NCI-H2196 (cell line): ENCODE results near the gene LMAN2.

Source experiments
- DNase-seq: peaks from one replicate; lab custom pipeline; 2025; ENCODE audit not compliant: unreplicated experiment; lab: John Stamatoyannopoulos, UW

LMAN2 gene

DNA sequence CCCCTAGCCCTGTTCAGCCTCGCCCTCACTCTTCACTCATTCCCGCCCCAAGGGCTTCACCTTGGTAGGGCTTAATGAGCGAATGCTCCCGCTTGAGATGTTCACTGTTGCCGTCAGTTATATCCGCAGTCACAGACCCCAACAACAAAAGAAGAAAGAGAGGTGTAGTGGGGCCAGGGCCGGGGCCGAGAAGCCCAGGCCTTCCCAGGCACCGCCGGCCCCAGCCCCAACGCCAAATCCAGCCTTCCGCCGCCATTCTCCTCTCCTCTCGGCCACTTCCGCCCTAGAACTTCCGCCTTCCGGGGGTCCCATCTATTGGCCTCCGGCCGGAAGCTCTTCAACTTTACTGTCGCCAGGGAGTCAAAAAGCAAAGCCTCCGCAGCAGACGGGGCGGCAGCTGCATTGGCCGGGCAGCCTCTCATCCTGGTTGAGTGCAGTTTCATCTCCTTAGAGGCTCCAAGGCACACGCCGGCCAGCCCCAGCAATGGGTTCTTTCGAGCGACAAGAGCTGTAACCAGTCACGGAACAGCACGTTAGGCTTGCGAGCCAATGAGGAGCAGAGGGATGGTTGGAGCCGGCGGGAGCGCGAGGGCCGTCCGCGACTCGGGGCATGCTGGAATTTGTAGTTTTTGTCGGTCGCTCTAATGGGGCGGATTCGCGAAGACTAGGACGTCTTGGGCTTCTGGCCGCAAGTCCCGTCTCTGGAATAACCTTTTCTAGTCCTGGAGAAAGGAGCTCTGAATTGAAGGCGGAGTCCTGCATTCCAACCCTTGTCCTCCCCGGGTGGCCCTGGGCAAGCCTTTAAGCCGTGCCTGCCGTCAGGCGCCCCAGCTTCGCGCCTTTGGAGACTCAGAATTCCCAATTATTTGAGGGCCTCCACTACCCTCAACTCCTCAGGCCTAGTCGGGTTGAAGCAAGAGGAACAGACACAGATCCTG, at the start of gene LMAN2:
TSS of gene LMAN2 (minus strand) at position 277 of the 938 bp plus-strand sequence. CDS start at position 256, 21 bp downstream.
- peak; percentile 95 for DNase-seq

GRCh38 chr5:177399997-177400868, 48.8 kb upstream of the LMAN2 start, which contains the start of gene PFN3:
PFN3 (minus strand) TSS chr5:177400661; CDS start chr5:177400576, 85 bp downstream.
- DNase-seq: no peak

DNA sequence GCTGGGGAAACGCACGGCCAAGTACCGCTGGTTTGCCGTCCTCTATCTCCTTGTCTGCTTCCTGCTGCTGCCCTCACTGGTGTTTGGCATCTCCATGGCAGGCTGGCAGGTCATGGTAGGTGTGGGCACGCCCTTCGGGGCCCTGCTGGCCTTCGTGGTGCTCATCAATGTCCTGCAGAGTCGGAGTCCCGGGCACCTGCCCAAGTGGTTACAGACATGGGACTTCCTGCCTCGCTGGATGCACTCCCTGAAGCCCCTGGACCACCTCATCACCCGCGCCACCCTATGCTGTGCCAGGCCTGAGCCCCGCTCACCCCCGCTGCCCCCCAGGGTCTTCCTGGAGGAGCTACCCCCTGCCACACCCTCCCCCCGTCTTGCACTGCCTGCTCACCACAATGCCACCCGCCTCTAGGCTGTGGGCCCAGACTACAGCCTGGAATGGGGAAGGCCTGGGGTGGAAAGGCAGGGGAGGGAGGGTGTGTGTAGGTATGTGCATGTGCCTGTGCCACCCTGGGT, 46.5 kb upstream of the LMAN2 start:
- no peak for DNase-seq

- no peak for DNase-seq
Observed at GRCh38 chr5:177396807-177397206, 45.3 kb upstream of the LMAN2 start.

DNA sequence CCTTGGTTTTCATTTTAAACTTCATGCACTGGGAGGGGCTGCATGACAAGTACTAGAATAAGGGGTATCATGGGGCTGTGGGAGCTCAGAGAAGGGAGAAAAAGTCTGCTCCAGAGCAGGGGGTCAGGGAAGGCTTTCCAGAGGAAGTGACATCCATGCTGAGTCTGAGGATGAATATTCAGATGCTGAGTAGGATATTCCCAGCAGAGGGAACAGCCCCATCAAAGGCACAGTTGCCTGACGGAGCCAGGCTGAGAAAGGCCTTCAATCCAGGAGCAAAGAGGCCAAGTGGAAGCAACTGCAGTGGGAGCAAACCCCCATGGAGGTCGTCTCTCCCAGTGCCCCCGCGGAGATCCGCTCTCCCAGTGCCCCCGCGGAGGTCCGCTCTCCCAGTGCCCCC, 44.6 kb upstream of the LMAN2 start:
- no peak for DNase-seq

DNA sequence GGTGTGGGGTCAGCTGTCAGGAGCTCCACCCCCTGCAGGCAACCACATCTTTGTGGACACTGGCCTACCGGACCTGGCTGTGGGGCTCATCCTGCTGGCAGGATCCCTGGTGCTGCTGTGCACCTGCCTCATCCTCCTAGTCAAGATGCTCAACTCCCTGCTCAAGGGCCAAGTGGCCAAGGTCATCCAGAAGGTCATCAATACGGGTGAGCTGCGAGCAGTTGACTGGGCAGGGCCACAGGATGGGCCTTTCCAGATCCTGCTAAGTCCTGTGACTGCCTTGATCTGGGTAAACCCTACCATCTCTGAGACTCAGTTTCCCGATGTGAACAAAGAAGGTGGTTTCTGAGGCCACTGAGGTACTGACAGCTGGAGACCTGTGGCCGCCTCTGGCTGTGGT, 42.5 kb upstream of the LMAN2 start:
- DNase-seq: no peak

DNA sequence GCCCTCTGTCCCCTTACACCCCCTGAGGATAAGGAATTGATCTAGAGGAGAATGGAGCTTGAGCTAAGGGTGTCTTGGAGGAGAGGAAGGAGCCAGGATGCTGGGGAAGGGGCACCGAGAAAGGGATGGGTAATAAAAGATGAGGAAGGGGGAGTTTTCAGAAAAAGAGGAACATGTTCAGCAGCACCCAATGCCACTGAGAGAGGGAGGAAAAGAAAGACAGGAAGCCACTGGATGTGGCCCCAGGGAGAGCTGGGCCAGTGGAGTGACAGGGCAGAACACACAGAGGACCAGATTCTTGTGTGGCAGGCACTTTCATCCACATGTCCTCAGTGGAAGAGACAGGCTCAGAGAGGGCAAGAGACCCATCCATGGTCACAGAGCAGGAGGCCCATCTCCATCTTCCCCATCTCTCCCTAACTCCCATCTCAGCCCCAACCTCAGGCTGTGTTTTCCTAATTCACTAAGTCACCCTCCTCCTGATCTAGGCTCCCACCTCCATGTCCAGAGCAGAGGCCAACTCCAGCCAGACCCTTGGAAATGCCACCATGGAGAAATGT, 41.8 kb upstream of the LMAN2 start:
- DNase-seq: no peak

- no peak for DNase-seq
Observed at GRCh38 chr5:177392765-177393164, 41.3 kb upstream of the LMAN2 start.

DNA sequence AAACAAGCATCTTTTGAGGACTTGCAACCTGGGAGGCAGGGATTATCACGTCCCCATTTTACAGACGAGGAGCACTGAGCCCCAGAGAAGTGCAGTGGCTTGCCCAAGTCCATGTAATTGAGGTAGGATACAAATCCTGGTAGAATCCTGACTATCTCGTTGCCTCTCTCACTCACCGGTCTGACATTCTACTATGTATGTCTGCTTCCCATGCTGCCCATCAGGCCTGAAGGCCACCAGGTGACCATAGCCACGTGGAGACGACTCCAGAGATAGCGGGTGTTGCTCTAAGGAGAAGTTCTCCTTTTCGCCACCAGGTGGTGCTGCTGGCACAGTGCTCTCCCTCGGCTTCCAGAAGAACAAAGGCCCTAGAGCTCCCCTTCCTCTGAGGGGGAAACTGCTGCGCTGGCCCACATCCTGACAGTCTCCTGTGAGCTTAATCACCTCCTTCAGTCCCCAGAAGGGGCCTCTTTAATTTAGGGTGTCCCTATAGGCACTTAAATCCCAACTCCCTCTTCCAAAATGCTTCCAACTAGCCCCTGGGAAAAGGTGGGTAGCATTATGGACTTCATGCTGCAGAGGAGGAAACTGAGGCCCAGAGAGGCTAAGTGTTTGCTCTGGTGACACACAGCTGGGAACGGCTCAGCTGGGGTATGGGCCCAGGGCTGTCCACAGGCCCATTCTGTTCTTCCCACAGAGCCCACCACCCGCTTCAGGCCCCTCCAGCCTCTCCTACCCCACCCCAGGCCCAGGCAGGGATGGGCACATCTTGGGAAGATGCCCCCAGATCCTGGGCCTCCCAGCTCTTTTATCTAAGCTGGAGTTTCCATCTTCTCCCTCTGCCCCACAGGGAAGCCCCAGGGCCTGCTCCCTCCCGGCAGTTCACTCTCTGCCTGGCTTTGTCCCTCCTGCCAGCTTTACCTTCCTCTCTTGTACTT, 39.2 kb upstream of the LMAN2 start:
- peak; percentile 90 for DNase-seq

GRCh38 chr5:177389241-177390169, 38.0 kb upstream of the LMAN2 start:
- no peak for DNase-seq

GRCh38 chr5:177388521-177389052, 37.1 kb upstream of the LMAN2 start:
- no peak for DNase-seq

GRCh38 chr5:177387405-177387804, 35.9 kb upstream of the LMAN2 start:
- no peak for DNase-seq

DNA sequence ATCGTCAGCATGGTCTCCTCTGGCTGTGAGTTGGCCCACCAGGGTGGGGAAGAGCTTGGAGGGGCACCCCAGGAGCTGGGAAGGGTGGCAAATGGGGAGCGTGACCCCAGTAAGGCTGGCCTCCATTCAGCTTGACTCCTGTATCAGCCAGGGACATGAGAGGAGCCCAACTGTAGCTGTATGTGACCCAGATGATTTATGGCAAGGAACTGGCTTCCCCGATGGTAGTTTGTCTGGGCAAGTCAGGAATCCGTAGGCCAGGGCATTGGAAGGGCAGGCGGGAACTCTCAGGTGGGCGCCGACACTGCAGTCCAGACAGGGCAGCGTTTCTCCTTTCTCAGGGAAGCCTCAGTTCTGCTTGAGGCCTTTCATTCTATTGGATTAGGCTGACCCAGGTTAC, 35.1 kb upstream of the LMAN2 start:
- no peak for DNase-seq

- no peak for DNase-seq
Observed at GRCh38 chr5:177385720-177386119, 34.3 kb upstream of the LMAN2 start.

DNA sequence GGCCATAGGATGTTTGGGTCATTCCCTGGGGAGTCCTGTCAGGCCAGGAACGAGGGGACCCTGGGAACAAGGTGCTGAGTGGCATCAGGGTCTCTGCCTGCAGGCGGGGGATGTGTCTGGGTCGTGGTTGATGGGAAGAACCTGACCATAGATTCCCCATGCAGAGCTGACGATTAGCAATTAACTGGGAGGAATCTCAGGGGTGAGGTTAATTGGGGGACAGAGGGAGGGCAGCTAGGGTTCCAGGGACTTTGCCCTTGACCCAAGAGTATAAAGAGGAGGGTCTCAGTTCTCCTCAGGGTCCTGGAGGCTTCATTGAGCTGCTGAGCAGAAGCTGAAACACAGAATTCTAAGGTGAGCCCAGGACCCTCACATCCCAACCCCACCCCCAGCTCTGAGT, 32.7 kb upstream of the LMAN2 start, which contains the start of gene SLC34A1:
TSS of gene SLC34A1 (plus strand) at position 301 of the 400 bp plus-strand sequence. CDS start 1,308 bp downstream, outside the sequence.
- DNase-seq: no peak

DNA sequence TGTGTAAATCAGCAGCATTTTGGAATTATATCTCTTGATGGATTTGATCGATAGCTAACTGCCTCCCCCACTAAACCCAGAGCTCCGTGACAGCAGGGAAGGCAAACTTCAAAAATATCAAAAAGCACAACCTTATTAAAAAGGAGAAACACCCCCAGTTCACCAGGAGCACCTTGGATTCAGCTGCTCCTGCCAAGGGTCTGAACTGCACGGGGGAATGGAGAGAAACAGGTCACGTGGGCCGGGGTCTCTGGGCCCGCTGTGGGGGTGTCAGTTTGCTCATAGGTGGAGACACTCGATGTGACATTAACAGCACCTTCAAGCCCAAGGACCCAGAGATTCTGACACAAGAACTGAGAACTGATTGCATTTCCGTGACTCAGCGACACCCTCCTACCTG, 31.7 kb upstream of the LMAN2 start:
- DNase-seq: no peak

DNA sequence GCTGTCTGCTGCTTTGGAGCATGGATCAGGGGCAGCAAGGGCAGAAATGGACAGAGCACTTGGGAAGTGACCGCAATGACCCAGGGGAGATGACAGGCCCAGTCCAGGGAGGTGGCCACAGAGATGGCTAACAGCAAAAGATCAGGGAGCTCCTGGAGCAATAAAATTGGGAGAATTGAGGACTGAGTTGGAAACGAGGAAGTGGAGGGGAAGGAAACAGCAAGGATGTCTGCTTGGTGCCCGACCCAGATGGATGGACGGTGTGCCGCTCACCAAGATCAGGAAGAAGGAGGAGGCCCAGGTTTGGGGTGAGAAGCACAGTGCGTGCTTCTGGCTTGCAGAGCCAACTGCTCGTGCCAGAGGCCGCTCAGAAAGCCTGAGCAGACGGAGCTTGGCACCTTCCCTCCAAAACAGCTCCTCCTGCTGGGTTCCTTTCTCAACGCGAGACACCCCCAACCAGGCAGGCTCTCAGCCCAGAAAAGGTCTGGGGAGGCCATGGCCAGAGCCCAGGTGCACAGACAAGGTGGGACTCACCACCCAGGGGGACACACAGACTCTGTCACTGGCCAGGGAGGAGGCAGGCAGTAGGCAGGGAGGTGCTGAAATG, 31.1 kb upstream of the LMAN2 start:
- no peak for DNase-seq

DNA sequence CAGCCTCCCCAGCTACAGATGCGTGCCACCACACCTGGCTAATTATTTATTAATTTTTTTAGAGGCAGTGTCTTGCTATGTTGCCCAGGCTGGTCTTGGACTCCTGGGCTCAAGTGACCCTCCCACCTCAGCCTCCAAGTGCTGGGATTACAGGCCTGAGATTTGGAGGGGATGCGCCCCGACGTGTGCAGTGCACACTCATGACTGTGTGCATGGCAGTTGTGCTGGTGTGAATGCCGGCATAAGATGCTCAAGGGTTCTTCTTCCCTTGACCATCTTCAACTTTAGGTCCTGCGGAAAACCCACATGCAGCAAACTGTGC, 29.3 kb upstream of the LMAN2 start:
- no peak for DNase-seq
